Loucy (cell line): ENCODE data around the gene C12orf56.

ENCODE experiments used
- H2AFZ ChIP-seq: fragments of 200-600 bp; sonication (generic); 2 replicates; pipeline ENCODE4 v1.6.0; 2016; ENCODE audit warnings: antibody characterized with exemption, mild to moderate bottlenecking, low read length, moderate library complexity
- H3F3A ChIP-seq: fragments of 200-600 bp; 2 replicates; pipeline ENCODE4 v1.6.0; 2016; ENCODE audit warnings: antibody characterized with exemption, low read depth, mild to moderate bottlenecking
- H3K27me3 ChIP-seq: fragments of 200-600 bp; sonication (generic); 2 replicates; pipeline ENCODE4 v1.6.1; 2014; ENCODE audit warnings: low read length, mild to moderate bottlenecking; ENCODE audit not compliant: insufficient read depth, poor library complexity, severe bottlenecking
- H3K36me3 ChIP-seq: fragments of 200-600 bp; sonication (generic); 2 replicates; pipeline ENCODE4 v1.6.1; 2016; ENCODE audit warnings: low read length; ENCODE audit not compliant: insufficient read depth
- H3K4me1 ChIP-seq: fragments of 200-600 bp; sonication (generic); 2 replicates; pipeline ENCODE4 v1.5.1; 2014; ENCODE audit warnings: low read length, mild to moderate bottlenecking; ENCODE audit not compliant: insufficient read depth, poor library complexity, severe bottlenecking
- H3K4me2 ChIP-seq: fragments of 200-600 bp; sonication (generic); 2 replicates; pipeline ENCODE4 v1.6.0; 2014; ENCODE audit warnings: antibody characterized with exemption, low read length, low read depth, mild to moderate bottlenecking; ENCODE audit not compliant: poor library complexity, severe bottlenecking
- H3K4me3 ChIP-seq: fragments of 200-600 bp; sonication (generic); 2 replicates; pipeline ENCODE4 v1.5.1; 2014; ENCODE audit warnings: low read length, mild to moderate bottlenecking, mixed read lengths; ENCODE audit not compliant: poor library complexity, severe bottlenecking
- H3K79me2 ChIP-seq: fragments of 200-600 bp; sonication (generic); 2 replicates; pipeline ENCODE4 v1.6.1; 2014; ENCODE audit warnings: low read length; ENCODE audit not compliant: insufficient read depth
- H3K9ac ChIP-seq: fragments of 200-600 bp; sonication (generic); 2 replicates; pipeline ENCODE4 v1.6.0; 2014; ENCODE audit warnings: mild to moderate bottlenecking, low read depth, low read length, moderate library complexity; ENCODE audit not compliant: poor library complexity, severe bottlenecking
- H3K9me2 ChIP-seq: fragments of 200-600 bp; sonication (generic); replicated peaks from 2 replicates; pipeline ENCODE4 v1.6.1; 2016; ENCODE audit warnings: low read depth, low read length, mixed read lengths
- H3K9me3 ChIP-seq: fragments of 200-600 bp; sonication (generic); 2 replicates; pipeline ENCODE4 v1.6.1; 2014; ENCODE audit warnings: mild to moderate bottlenecking, antibody characterized with exemption, low read length, low read depth; ENCODE audit not compliant: insufficient read depth
- H4K20me1 ChIP-seq: fragments of 200-600 bp; sonication (generic); 2 replicates; pipeline ENCODE4 v1.6.0; 2014; ENCODE audit warnings: antibody characterized with exemption, low read length, mild to moderate bottlenecking; ENCODE audit not compliant: insufficient read depth, poor library complexity, severe bottlenecking
- EZH2phosphoT487 ChIP-seq: fragments of 200-600 bp; IDR thresholded peaks from 2 replicates; pipeline ENCODE4 v1.6.1; 2018; ENCODE audit warnings: antibody characterized with exemption, mild to moderate bottlenecking, moderate library complexity, borderline replicate concordance
- TF ChIP-seq, protein P1 (sequence below): fragments of 200-600 bp; sonication (generic); conservative IDR thresholded peaks from 2 replicates; pipeline ENCODE4 v1.5.1; 2014; ENCODE audit warnings: mild to moderate bottlenecking, antibody characterized with exemption, low read length

Gene C12orf56

DNA sequence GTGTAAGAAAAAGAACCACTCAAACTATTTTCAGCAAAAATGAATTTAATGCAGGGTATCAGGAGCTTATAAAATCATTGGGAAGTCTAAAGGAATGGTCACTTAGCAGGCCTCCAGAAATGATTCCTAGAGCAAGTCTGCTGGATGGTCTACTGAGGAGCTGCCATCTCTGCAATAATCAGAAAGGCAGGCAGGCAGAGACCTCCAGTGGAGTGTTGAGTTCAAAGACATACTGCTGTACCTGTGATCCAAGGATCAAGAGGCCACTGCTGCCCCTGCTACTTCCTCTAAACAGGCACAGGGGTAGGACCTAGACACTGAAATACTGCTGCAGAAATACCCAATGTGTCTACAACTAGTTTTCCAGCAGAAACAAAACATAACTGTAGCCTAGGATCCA lies 154.0 kb downstream of the C12orf56 start:
- TF ChIP-seq, protein P1, sequence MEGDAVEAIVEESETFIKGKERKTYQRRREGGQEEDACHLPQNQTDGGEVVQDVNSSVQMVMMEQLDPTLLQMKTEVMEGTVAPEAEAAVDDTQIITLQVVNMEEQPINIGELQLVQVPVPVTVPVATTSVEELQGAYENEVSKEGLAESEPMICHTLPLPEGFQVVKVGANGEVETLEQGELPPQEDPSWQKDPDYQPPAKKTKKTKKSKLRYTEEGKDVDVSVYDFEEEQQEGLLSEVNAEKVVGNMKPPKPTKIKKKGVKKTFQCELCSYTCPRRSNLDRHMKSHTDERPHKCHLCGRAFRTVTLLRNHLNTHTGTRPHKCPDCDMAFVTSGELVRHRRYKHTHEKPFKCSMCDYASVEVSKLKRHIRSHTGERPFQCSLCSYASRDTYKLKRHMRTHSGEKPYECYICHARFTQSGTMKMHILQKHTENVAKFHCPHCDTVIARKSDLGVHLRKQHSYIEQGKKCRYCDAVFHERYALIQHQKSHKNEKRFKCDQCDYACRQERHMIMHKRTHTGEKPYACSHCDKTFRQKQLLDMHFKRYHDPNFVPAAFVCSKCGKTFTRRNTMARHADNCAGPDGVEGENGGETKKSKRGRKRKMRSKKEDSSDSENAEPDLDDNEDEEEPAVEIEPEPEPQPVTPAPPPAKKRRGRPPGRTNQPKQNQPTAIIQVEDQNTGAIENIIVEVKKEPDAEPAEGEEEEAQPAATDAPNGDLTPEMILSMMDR = peak; percentile 19; the same call in 1 of the 2 replicates
- TF ChIP-seq EZH2phosphoT487 = no peak
- H4K20me1 ChIP-seq = no peaks in the 10 kb centered on the region
- no peaks in the 10 kb centered on the region for H3K79me2 ChIP-seq
- no peaks in the 10 kb centered on the region for H3K36me3 ChIP-seq
- no peaks in the 10 kb centered on the region for H3F3A ChIP-seq
- H3K4me2 ChIP-seq = no peak overlapping the region
- no peak overlapping the region for H3K4me3 ChIP-seq
- H3K4me1 ChIP-seq = no peaks in the 10 kb centered on the region
- no peaks in the 10 kb centered on the region for H3K9me3 ChIP-seq
- H3K9ac ChIP-seq = no peak overlapping the region
- 0 out of 2 replicates have a peak overlapping the region, but pooled peaks have one; percentile 24 for H2AFZ ChIP-seq
- no peaks in the 10 kb centered on the region for H3K27me3 ChIP-seq
- H3K9me2 ChIP-seq = no peaks in the 10 kb centered on the region; the same call in 1 of the 2 replicates

DNA sequence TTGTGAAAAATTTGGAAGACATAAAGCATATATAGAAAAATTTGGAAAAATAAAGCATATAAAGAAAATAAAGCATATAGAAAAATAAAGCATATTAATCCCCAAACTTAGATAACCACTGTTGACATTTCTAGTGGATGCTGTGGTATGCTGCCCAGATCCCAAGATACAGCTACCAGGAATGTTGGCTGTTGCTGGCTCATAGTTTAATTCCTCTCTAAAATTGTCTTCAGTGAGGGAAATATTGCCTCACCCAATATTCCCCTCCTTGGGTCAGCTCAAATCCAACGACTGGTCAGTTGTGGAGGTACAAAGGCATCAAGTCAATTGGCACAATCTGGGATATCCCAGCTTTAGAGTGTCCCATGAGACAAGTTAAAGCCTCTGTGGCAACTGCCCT lies 158.4 kb downstream of the C12orf56 start:
- no peak overlapping the region for H3K9ac ChIP-seq
- no peak overlapping the region for H3K4me2 ChIP-seq
- no peak for TF ChIP-seq EZH2phosphoT487
- TF ChIP-seq, protein P1 = no peak

DNA sequence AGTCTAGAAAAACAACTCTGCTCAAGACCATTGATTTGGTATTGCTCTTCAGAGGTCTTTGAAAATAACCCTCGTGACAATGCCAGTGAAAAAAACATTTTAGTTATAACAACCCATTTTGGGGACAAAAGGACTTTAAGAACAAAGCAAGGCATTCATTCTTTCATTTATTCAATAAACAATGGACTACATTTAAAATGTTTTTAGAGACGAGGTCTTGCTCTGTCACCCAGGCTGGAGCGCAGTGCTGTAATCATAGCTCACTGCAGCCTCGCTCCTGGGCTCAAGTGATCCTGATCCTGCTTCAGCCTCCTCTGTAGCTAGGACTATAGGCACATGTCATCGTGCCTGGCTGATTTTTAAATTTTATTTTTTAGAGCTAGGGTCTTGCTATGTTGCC lies 160.8 kb downstream of the C12orf56 start:
- no peak overlapping the region for H3K4me3 ChIP-seq
- no peaks in the 10 kb centered on the region for H3K9me3 ChIP-seq
- no peaks in the 10 kb centered on the region for H4K20me1 ChIP-seq
- H3K4me2 ChIP-seq = no peak overlapping the region
- H3K27me3 ChIP-seq = peaks cover 7% of the 10 kb centered on the region
- no peak overlapping the region for H3K9ac ChIP-seq
- H3F3A ChIP-seq = no peaks in the 10 kb centered on the region
- no peak for TF ChIP-seq EZH2phosphoT487
- TF ChIP-seq, protein P1 = no peak
- H3K36me3 ChIP-seq = no peaks in the 10 kb centered on the region
- no peaks in the 10 kb centered on the region for H3K4me1 ChIP-seq
- H3K79me2 ChIP-seq = no peaks in the 10 kb centered on the region
- no peaks in the 10 kb centered on the region; the same call in 1 of the 2 replicates for H3K9me2 ChIP-seq
- H2AFZ ChIP-seq = no peak overlapping the region

More for the DNA sequence above, 158.4 kb downstream of the C12orf56 start:
- H3K9me3 ChIP-seq = no peaks in the 10 kb centered on the region
- H4K20me1 ChIP-seq = no peaks in the 10 kb centered on the region
- no peak overlapping the region for H3K4me3 ChIP-seq
- no peaks in the 10 kb centered on the region; the same call in 1 of the 2 replicates for H3K9me2 ChIP-seq
- H2AFZ ChIP-seq = no peak overlapping the region
- no peaks in the 10 kb centered on the region for H3K4me1 ChIP-seq
- no peaks in the 10 kb centered on the region for H3K79me2 ChIP-seq
- peaks cover 7% of the 10 kb centered on the region for H3K27me3 ChIP-seq
- H3K36me3 ChIP-seq = no peaks in the 10 kb centered on the region
- H3F3A ChIP-seq = no peaks in the 10 kb centered on the region
